T follicular helper cell (primary cell): ENCODE results near the gene IGF2BP1.
"Not testable (repeated sequence)": the region's sequence is repeated elsewhere in the genome, so short reads cannot be mapped to it uniquely, and the experiment has no call there.

ENCODE experiments used
- DNase-seq: peaks from one replicate; pipeline ENCODE4 v3.0.0-alpha.2; 2020; ENCODE audit warnings: low read depth

The IGF2BP1 gene

GRCh38 chr17:49100601-49101000, 103.4 kb downstream of the IGF2BP1 start:
- DNase-seq = no peak

- DNase-seq = no peak
These were observed 103.9 kb downstream of the IGF2BP1 start for GRCh38 chr17:49101054-49101534.

- DNase-seq = not testable (repeated sequence)
These were observed 106.2 kb downstream of the IGF2BP1 start for GRCh38 chr17:49103360-49103759.

DNA sequence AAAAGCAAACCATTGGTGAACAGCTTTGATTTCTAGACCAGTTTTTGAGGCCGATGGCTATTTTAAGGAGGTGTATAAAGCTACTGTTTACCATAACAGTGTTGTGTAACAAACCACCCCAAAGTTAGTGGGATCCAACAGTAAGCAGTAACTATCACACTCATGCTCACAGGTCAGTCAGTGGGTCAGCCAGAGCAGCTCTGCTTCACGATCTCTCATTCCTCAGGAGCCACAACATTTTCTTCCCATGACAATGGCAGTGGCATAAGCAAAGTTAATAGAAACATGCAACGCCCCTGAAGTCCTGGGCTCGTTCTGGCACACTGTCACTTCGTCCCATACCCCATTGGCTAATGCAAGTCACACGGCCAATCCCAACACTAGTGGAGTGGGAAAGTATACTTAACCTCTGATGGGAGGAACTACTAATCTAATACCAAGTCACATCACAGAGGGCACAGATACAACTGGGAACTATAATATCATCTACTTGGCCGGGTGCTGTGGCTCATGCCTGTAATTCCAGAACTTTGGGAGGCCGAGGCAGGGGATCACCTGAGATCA, 107.4 kb downstream of the IGF2BP1 start:
- no peak for DNase-seq
